Measurements from ENCODE around the gene BRIP1.
"Not testable (repeated sequence)": the region's sequence is repeated elsewhere in the genome, so short reads cannot be mapped to it uniquely, and the experiment has no call there.

The BRIP1 gene

GRCh38 chr17:61868074-61868473 is 4.7 kb upstream of the BRIP1 start:
- Histone ChIP-seq H3K4me2 (no peak overlapping the region), H3K9ac (no peak overlapping the region), H3K9me3 (replicated peaks in 1 of 11) (no peaks in the 10 kb centered on the region), H3K36me3 (peaks cover 53 to 69% (median 59%) of the 10 kb centered on the region in 11 experiments), H3K4me3 (no peak overlapping the region), H3K27ac (no peak overlapping the region), H4K20me1 (no peaks in the 10 kb centered on the region), H3K27me3 (no peaks in the 10 kb centered on the region), H3K4me1 (peaks cover 6 to 8% (median 7%) of the 10 kb centered on the region in 10 experiments; a peak in 15 of 20 replicates)
- no peak for TF ChIP-seq Cebpa-rat (IDR thresholded peaks at IDR 0.05)

DNA sequence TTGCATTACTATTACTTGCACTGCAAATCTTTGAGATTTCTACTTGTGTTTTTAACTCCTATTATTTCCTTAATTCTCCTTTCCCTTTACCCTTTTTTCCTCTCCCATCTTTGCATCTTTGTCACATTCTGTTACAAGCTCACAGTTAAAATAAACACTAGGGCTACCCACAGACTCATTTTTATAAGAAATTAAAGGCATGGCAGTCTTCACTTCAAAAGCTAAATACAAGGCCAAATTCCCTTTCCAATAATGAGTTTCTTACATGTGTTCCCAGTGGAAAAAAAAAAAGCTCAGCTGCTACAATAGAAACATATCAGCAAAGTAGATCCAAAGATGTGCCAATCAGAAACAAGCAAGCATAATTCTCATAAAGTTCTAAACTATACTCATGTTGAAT is 3.7 kb upstream of the BRIP1 start:
- TF ChIP-seq Cebpa-rat (IDR thresholded peaks at IDR 0.05), result no peak
- peaks cover 44 to 59% (median 54%) of the 10 kb centered on the region in 11 experiments for H3K36me3 ChIP-seq
- peaks cover 14 to 16% (median 15%) of the 10 kb centered on the region in 10 experiments for H3K4me1 ChIP-seq
- H4K20me1 ChIP-seq, result no peaks in the 10 kb centered on the region
- H3K27me3 ChIP-seq, result no peaks in the 10 kb centered on the region
- H3K4me2 ChIP-seq, result no peak overlapping the region
- H3K9me3 ChIP-seq (replicated peaks in 1 of 11), result no peaks in the 10 kb centered on the region
- H3K9ac ChIP-seq, result no peak overlapping the region
- no peak overlapping the region for H3K4me3 ChIP-seq
- no peak overlapping the region for H3K27ac ChIP-seq

GRCh38 chr17:61863801-61864126 is 436 bp upstream of the BRIP1 start:
- no peaks in the 10 kb centered on the region for H3K9me3 ChIP-seq (replicated peaks in 1 of 11)
- peak overlapping the region; percentile 67 to 94 (median 92) for H3K9ac ChIP-seq
- peak overlapping the region; percentile 68 to 82 (median 75) for H3K4me3 ChIP-seq
- TF ChIP-seq Cebpa-rat (IDR thresholded peaks at IDR 0.05), result no peak
- H3K27ac ChIP-seq, result peak overlapping the region in 10 of 11 experiments; percentile 43 to 95 (median 90); a peak in 18 of 22 replicates
- peaks cover 13 to 45% (median 32%) of the 10 kb centered on the region in 11 experiments; a peak in 21 of 22 replicates for H3K36me3 ChIP-seq
- H4K20me1 ChIP-seq, result no peaks in the 10 kb centered on the region
- no peaks in the 10 kb centered on the region for H3K27me3 ChIP-seq
- peak overlapping the region; percentile 59 to 89 (median 81) for H3K4me2 ChIP-seq
- peaks cover 25 to 45% (median 43%) of the 10 kb centered on the region in 10 experiments for H3K4me1 ChIP-seq

DNA sequence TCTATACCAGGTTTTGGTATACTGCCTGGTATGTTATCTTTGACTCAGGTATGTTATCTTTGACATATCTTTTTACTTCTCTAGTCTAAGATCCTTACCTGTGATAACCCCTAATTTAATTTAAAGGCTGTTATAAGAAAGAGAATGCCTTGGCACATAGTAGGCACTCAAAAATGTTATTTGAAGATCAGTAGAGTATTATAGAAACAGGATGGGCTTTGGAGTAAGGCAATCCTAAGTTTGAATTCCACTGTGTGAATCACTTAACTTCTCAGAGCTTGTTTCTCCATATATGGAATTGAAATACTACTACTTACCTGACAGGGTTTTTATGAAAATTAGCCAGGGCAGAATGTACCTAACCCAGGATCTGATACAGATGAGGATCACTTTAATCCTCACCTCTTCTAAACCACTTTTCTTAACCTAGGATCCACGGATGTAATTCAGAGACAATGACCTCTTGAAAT is 1.2 kb downstream of the BRIP1 start:
- peak overlapping the region in 9 of 11 experiments; percentile 80 to 95 (median 90); a peak in 16 of 22 replicates for H3K27ac ChIP-seq

GRCh38 chr17:61860397-61860796 is 2.9 kb downstream of the BRIP1 start:
- peaks cover 0 to 49% (median 35%) of the 10 kb centered on the region in 11 experiments; a peak in 17 of 22 replicates for H3K36me3 ChIP-seq
- not testable (repeated sequence) for H3K9me3 ChIP-seq (replicated peaks in 1 of 11)

More for the DNA sequence above, 1.2 kb downstream of the BRIP1 start:
- H3K4me3 ChIP-seq, result peak overlapping the region in 9 of 10 experiments; percentile 68 to 82 (median 75); a peak in 17 of 20 replicates
- peak overlapping the region; percentile 76 to 91 (median 85) for H3K4me2 ChIP-seq
- H4K20me1 ChIP-seq, result no peaks in the 10 kb centered on the region
- H3K36me3 ChIP-seq, result peaks cover 3 to 45% (median 28%) of the 10 kb centered on the region in 11 experiments
- H3K9me3 ChIP-seq (replicated peaks in 1 of 11), result no peaks in the 10 kb centered on the region
- peak overlapping the region in 10 of 11 experiments; percentile 76 to 94 (median 92); a peak in 19 of 22 replicates for H3K9ac ChIP-seq
- TF ChIP-seq Cebpa-rat (IDR thresholded peaks at IDR 0.05), result no peak
- no peaks in the 10 kb centered on the region for H3K27me3 ChIP-seq
- H3K4me1 ChIP-seq, result peaks cover 25 to 45% (median 43%) of the 10 kb centered on the region in 10 experiments

DNA sequence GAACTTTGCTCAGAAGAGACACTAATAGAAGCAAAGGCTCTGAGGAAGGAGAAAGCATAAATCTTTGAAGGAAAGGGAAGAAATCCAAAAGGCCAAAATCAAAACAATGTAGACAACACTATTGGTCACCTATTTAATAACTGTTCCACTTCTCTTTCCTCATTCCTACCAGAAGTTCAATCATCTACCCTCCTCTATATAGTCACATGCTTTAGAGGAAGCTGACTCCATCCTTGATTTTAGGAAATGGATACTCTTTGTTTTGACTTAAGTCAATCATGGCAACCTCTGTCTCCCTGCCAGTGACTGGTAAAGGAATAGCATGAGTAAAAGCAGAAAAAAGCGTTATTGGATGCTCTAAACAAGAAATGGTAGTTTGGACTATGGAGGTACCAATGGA is 7.3 kb downstream of the BRIP1 start:
- H3K4me2 ChIP-seq, result peak overlapping the region in 2 of 11 experiments; percentile 21 to 52; a peak in 3 of 22 replicates
- no peak overlapping the region for H3K4me3 ChIP-seq
- H3K9me3 ChIP-seq (replicated peaks in 1 of 11), result no peaks in the 10 kb centered on the region
- H3K27me3 ChIP-seq, result no peaks in the 10 kb centered on the region
- TF ChIP-seq Cebpa-rat (IDR thresholded peaks at IDR 0.05), result no peak
- no peaks in the 10 kb centered on the region; a peak in 1 of 22 replicates for H4K20me1 ChIP-seq
- no peak overlapping the region for H3K9ac ChIP-seq
- peaks cover 5 to 30% (median 19%) of the 10 kb centered on the region in 10 experiments for H3K4me1 ChIP-seq
- H3K27ac ChIP-seq, result no peak overlapping the region
- H3K36me3 ChIP-seq, result peaks cover 0 to 93% (median 77%) of the 10 kb centered on the region in 11 experiments; a peak in 18 of 22 replicates

More at GRCh38 chr17:61860397-61860796, 2.9 kb downstream of the BRIP1 start:
- peaks cover 25 to 51% (median 44%) of the 10 kb centered on the region in 10 experiments for H3K4me1 ChIP-seq
- H3K27ac ChIP-seq, result 0 out of 22 replicates have a peak overlapping the region, but pooled peaks of 1 of the 11 experiments have one; percentile 6
- H3K4me3 ChIP-seq, H3K9ac ChIP-seq, H3K27me3 ChIP-seq, H4K20me1 ChIP-seq: not testable (repeated sequence)
- peak overlapping the region; percentile 27 to 65 (median 46); a peak in 19 of 22 replicates for H3K4me2 ChIP-seq

- Histone ChIP-seq H3K4me3 (no peak overlapping the region), H3K4me1 (peaks cover 0 to 15% (median 0%) of the 10 kb centered on the region in 10 experiments; a peak in 5 of 20 replicates), H3K36me3 (peaks cover 0 to 100% (median 73%) of the 10 kb centered on the region in 11 experiments; a peak in 18 of 22 replicates), H3K9me3 (replicated peaks in 1 of 11) (no peaks in the 10 kb centered on the region), H3K9ac (no peak overlapping the region), H3K4me2 (no peak overlapping the region), H3K27me3 (no peaks in the 10 kb centered on the region), H3K27ac (no peak overlapping the region), H4K20me1 (no peaks in the 10 kb centered on the region; a peak in 1 of 22 replicates)
- TF ChIP-seq Cebpa-rat (IDR thresholded peaks at IDR 0.05), result no peak
Observed at GRCh38 chr17:61852857-61853256, 10.5 kb downstream of the BRIP1 start.

DNA sequence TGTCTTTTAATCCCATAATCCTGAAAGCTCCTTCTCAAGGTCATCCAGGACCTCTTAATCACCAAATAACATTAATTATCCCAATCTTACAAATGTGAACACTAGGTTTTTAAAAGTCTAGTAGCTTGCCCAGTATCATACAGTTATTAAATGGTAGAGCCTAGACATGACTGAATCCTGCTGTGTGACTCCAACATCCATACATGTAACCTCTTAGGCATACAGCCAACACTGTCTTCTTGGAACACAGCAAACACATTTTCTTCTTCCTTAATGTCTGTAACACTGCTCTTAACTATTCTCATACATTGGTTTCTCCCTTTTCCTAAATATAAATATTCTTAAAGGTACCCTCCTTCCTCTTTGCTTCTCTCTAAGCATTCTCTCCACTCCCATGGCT is 13.7 kb downstream of the BRIP1 start:
- Histone ChIP-seq H3K4me1 (peaks cover 0 to 8% (median 0%) of the 10 kb centered on the region in 10 experiments; a peak in 4 of 20 replicates), H4K20me1 (no peaks in the 10 kb centered on the region; a peak in 1 of 22 replicates), H3K36me3 (peaks cover 0 to 100% (median 70%) of the 10 kb centered on the region in 11 experiments; a peak in 18 of 22 replicates), H3K4me2 (no peak overlapping the region), H3K4me3 (no peak overlapping the region), H3K27ac (no peak overlapping the region), H3K9ac (no peak overlapping the region), H3K9me3 (replicated peaks in 1 of 11) (no peaks in the 10 kb centered on the region), H3K27me3 (no peaks in the 10 kb centered on the region)
- no peak for TF ChIP-seq Cebpa-rat (IDR thresholded peaks at IDR 0.05)

DNA sequence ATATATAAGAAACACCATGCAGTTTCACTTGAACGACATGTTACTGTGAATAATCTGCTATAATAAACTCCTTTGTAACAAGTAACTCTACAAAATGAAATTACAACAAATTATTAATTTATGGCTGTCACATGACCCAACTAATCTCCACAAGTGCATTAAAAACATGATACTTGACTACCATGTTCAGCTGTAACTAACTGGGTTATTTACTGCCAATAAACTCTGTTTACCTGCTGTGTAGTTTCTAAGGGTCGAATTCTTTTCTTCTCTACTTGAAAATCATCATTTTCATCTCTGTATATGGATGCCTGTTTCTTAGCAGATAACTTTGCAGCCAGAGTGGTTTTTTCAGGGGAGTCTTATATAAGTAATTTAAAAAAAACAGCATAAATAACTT is 14.4 kb downstream of the BRIP1 start:
- no peaks in the 10 kb centered on the region for H3K27me3 ChIP-seq
- no peaks in the 10 kb centered on the region for H3K9me3 ChIP-seq (replicated peaks in 1 of 11)
- no peak overlapping the region for H3K4me3 ChIP-seq
- TF ChIP-seq Cebpa-rat (IDR thresholded peaks at IDR 0.05), result no peak
- no peak overlapping the region for H3K4me2 ChIP-seq
- peaks cover 0 to 100% (median 70%) of the 10 kb centered on the region in 11 experiments; a peak in 18 of 22 replicates for H3K36me3 ChIP-seq
- no peak overlapping the region for H3K9ac ChIP-seq
- peaks cover 0 to 8% (median 0%) of the 10 kb centered on the region in 10 experiments; a peak in 4 of 20 replicates for H3K4me1 ChIP-seq
- H3K27ac ChIP-seq, result no peak overlapping the region
- H4K20me1 ChIP-seq, result no peaks in the 10 kb centered on the region; a peak in 1 of 22 replicates
